Measurements from ENCODE around the gene CHST1.

CHST1 gene

DNA sequence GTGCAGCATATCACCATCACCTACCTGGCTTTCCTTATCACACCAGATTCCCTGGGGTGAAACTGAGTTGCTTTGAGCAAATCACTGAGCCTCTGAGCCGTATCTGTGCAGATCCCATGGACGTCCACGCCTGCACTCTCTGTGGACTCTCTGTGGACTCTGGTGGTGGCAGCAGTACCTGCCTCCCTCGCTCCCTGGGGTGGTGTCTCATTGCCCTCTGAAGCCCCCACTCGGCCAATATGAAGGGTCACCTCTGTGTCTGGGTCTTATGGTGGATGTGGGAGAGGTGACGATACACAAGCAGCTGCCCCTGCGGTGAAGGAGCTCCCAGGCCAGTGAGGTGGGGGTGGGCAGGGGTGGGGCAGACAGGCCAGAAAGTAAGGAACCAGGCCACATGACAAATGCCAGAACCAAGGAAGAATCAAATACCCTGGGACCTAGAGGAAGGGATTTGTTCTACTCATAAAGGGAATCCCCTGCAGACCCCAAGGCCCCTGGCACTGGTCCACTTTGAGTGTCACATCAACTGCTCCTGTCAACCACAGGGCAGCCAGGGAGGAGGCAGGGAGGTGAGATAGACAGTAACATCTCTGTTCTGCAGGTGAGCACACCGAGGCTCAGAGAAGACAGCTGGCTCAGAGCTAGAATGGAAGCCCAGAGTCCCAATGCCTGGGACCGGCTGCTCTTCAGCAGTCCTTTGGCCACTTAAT, 9.2 kb upstream of the CHST1 start:
- H3K4me3 ChIP-seq (ENCODE audit: low read depth, low read length), result no peak overlapping the region
- TF ChIP-seq, protein P1, sequence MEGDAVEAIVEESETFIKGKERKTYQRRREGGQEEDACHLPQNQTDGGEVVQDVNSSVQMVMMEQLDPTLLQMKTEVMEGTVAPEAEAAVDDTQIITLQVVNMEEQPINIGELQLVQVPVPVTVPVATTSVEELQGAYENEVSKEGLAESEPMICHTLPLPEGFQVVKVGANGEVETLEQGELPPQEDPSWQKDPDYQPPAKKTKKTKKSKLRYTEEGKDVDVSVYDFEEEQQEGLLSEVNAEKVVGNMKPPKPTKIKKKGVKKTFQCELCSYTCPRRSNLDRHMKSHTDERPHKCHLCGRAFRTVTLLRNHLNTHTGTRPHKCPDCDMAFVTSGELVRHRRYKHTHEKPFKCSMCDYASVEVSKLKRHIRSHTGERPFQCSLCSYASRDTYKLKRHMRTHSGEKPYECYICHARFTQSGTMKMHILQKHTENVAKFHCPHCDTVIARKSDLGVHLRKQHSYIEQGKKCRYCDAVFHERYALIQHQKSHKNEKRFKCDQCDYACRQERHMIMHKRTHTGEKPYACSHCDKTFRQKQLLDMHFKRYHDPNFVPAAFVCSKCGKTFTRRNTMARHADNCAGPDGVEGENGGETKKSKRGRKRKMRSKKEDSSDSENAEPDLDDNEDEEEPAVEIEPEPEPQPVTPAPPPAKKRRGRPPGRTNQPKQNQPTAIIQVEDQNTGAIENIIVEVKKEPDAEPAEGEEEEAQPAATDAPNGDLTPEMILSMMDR (IDR thresholded peaks at IDR 0.05; ENCODE audit: low read depth, low read length), result no peak

DNA sequence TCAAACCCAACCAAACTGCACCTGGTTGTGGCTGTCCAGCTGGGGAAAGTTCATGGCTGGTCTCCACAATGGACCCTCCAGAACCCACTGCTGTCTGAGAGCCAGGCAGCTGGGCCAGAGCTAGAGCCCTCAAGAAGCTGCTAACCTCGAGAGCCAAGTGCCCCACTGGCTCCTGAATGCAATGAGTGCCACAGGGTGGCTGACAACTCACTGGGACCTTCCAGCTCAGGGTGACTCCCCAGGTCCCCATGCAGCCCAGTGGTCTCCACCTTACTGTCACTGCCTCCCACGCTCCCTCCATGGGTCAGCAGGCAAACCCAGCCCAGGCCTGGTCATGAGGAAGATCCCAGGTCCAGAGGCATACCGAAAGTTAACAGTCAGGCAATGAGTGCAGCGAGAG, 8.0 kb upstream of the CHST1 start:
- TF ChIP-seq, protein P1 (IDR thresholded peaks at IDR 0.05; ENCODE audit: low read depth, low read length), result no peak
- H3K4me3 ChIP-seq (ENCODE audit: low read depth, low read length), result no peak overlapping the region

DNA sequence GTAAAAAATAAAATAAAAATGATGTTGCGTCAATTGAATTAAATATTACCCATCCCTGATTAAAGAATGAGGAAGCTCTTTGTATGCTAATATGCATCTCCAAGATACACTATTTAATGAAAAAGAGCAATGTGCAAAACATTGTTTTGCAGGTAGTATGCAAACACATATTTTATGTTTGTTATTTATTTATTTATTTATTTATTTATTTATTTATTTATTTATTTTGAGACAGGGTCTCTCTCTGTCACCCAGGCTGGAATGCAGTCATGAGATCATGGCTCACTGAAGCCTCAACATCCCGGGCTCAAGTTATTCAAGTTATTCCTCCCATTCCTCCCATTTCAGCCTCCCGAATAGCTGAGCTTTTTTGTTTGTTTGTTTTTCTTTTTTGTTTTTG, 7.2 kb upstream of the CHST1 start:
- TF ChIP-seq, protein P1 (IDR thresholded peaks at IDR 0.05; ENCODE audit: low read depth, low read length), result no peak
- H3K4me3 ChIP-seq (ENCODE audit: low read depth, low read length), result no peak overlapping the region

DNA sequence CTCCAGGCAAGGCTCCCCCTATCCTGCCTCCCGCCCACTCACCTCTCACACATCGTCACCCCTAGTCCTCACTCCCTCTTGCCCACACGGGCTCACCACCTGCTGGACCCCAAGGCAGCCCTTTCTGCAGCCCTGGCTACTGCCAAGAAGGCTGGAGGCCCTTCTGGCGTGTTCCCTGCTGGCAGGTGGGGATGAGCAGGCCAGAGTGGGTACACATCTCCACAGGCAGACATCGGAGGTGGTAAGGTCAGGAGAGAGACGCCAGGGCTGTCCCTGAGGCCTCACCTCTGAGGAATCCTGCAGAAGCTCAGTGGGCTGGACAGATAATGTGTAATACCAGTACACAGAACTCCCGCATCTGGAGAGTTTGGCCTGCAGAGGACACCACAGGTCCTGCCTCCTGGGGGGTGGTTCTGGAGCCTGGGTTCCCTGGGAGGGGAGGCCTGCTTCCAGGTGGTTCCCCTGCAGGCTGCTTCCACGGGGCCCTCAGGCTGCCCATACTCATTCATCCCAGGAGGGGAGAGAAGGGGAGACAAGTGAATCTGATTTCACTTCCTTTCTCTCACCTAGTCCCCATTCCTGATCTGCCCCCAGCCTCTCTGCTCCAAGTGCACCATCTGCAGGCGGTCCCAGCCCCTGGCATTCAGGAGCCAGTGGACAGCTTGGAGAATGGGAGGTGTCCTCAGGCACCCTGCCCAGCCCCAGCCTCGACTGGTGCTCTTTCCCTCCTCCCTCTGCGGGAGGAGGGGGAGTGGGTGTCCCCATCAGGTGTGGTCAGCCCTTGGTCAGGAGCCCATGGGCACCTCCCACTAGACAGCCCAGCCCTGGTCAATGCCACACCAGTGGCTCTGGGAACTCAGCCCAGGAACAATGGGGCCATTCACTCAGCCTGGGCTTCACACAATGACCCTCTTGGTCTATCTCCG, 6.1 kb upstream of the CHST1 start:
- no peak overlapping the region for H3K4me3 ChIP-seq (ENCODE audit: low read depth, low read length)
- TF ChIP-seq, protein P1 (IDR thresholded peaks at IDR 0.05; ENCODE audit: low read depth, low read length), result no peak

DNA sequence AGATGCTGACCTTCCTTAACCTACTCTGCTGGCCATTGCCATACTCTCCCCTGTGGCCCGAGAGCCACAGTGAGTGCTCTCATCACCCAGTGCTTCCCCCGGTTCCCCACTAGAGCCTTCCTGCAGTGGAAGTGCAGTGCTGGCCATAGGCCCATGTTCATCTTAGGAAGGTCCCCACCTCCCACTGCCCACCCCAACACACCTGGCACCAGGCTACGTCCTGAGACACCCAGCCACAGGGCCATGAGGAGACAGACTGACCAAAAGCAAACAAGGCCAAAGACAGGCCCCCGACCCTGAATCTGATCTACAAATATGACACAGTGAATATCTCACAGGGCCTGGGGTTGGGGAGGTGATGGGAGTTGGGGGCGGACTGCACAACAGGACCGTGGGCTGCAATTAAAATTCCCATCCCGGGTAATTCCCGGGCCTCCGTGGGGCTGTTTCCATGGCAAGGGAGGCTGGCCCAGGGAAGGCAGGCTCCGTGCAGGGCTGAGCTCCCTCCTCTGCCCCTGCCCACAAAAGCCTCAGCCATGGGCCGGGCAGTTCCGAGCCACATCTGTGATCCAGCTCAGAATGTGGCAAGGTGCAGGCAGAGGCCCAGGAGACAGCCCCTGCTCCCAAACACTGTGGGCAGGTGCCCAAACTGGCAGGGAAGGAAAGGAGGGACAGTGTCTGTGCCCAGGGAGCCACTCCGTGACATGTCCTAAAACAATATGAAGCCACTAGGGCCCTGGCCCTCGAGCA, 5.1 kb upstream of the CHST1 start:
- TF ChIP-seq, protein P1 (IDR thresholded peaks at IDR 0.05; ENCODE audit: low read depth, low read length), result no peak
- no peak overlapping the region for H3K4me3 ChIP-seq (ENCODE audit: low read depth, low read length)

DNA sequence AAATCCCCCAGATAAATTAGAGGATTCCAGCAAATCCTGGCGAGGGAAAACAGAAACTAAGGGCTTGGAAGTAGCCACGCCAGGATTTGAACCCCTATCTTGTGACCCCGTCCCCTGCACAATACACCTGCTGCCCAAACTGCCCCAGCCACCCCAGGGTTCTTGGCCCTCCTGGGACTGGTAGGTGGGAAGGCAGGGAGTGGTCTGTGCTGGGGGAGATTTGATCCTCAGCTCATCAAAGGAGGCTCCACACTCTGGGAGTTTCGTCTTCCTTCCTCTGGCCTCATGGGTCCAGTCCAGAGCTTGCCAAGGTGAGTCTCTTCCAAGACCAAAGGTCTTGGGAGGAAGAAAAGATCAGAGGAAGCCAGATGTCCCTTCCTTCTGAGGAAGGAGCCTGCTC, 4.5 kb upstream of the CHST1 start:
- H3K4me3 ChIP-seq (ENCODE audit: low read depth, low read length), result no peak overlapping the region
- TF ChIP-seq, protein P1 (IDR thresholded peaks at IDR 0.05; ENCODE audit: low read depth, low read length), result no peak

Data from WI38 (cell line).